ENCODE results near the gene TMEM63A.

GRCh38 chr1:225850370-225850769, 31.8 kb downstream of the TMEM63A start:
- TF ChIP-seq CTCF (IDR thresholded peaks at IDR 0.05 in 8 of 11, conservative IDR thresholded peaks at IDR 0.05 in 3 of 11) (no peak), POLR2A (IDR thresholded peaks at IDR 0.05) (no peak)

Measured in spleen (tissue), 7 donors.